ENCODE results near the gene CDC25B. TPM values are rescaled to one million over a fixed set of nuclear protein-coding genes. Genes with fewer than 3 reads are reported as not detected.

The CDC25B gene
- total and polyA plus RNA-seq, 10 of the 15 experiments (the other 5 are each of a cell fraction or from before 2014, with no cell fraction given) = 4.6 to 58.8 (median 24.6) TPM

GRCh38 chr20:3784216-3784853 is 11.8 kb upstream of the CDC25B start:
- Histone ChIP-seq H3K4me3 (no peak overlapping the region), H3K4me1 (ENCODE audit: control insufficient read depth, insufficient read depth, low read length) (peaks cover 17% of the 10 kb centered on the region), H3K36me3 (ENCODE audit: control insufficient read depth in 2 of 2, insufficient read depth in 2 of 2, low read length in 1 of 2) (no peaks in the 10 kb centered on the region), H3K27ac (ENCODE audit: control insufficient read depth, insufficient read depth) (no peak overlapping the region), H4K20me1 (ENCODE audit: control insufficient read depth, insufficient read depth) (no peaks in the 10 kb centered on the region), H3K9ac (ENCODE audit: control insufficient read depth, insufficient read depth, low read length) (no peak overlapping the region), H2AFZ (ENCODE audit: control insufficient read depth, low read depth, low read length) (no peak overlapping the region), H3K9me3 (replicated peaks; ENCODE audit: control insufficient read depth, insufficient read depth, low read length) (no peaks in the 10 kb centered on the region), H3K4me2 (ENCODE audit: control insufficient read depth, insufficient read depth) (peak overlapping the region; percentile 72), H3K79me2 (ENCODE audit: control insufficient read depth, insufficient read depth, low read length) (peaks cover 14% of the 10 kb centered on the region), H3K27me3 (replicated peaks in 1 of 2; ENCODE audit: control insufficient read depth in 2 of 2, insufficient read depth in 2 of 2, low read length in 1 of 2) (peaks cover 0 to 2% of the 10 kb centered on the region in 2 experiments; a peak in 1 of 4 replicates)
- intact Hi-C loops (cut with micrococcal nuclease; ENCODE audit: unreplicated experiment) = loop anchor here (5.0 to 10.0 kb wide), 2 partner anchors 67 to 230 kb away; partner anchors contain the start of gene RNF24
- RAD21 ChIA-PET (ENCODE audit: unreplicated experiment) = no interaction called here
- DNase-seq (ENCODE audit: low read depth, low spot score) (no peak), FAIRE-seq (no peak), ATAC-seq (no peak)
- WGBS (ENCODE audit: insufficient coverage, insufficient replicate concordance, low lambda C conversion rate, missing lambda C conversion rate) = 92% methylated on average over 17 of the region's 17 CpGs
- in situ Hi-C loops (cut with MboI) = loop anchor here (5.0 kb wide), 1 partner anchor 303 kb away; no protein-coding TSS in a partner anchor
- SMC1A ChIA-PET (ENCODE audit: uncharacterized antibody, unreplicated experiment) = no interaction called here
- TSS peak; percentile 97 for BruUV-seq (replicated peaks)
- TF ChIP-seq IKZF2 (IDR thresholded peaks at IDR 0.05) (no peak), POLR2AphosphoS5 (IDR thresholded peaks at IDR 0.05; ENCODE audit: low read length) (peak; percentile 51; the same call in 1 of the 2 replicates)
- CTCF ChIA-PET = interaction anchor here (0.5 to 1.4 kb wide), 2 partner anchors 16 to 18 kb away, joined by 3 to 4 read pairs; no protein-coding TSS in a partner anchor
- POLR2A ChIA-PET = no interaction called here

GRCh38 chr20:3784863-3785239 is 11.3 kb upstream of the CDC25B start:
- intact Hi-C loops (cut with micrococcal nuclease; ENCODE audit: unreplicated experiment) = loop anchor here (5.0 to 10.0 kb wide), 3 partner anchors 68 to 297 kb away; partner anchors contain the start of gene RNF24
- Histone ChIP-seq H3K27ac (ENCODE audit: control insufficient read depth, insufficient read depth) (no peak overlapping the region), H3K9ac (ENCODE audit: control insufficient read depth, insufficient read depth, low read length) (no peak overlapping the region), H2AFZ (ENCODE audit: control insufficient read depth, low read depth, low read length) (no peak overlapping the region), H4K20me1 (ENCODE audit: control insufficient read depth, insufficient read depth) (no peaks in the 10 kb centered on the region), H3K4me2 (ENCODE audit: control insufficient read depth, insufficient read depth) (peak overlapping the region; percentile 72), H3K4me1 (ENCODE audit: control insufficient read depth, insufficient read depth, low read length) (peaks cover 17% of the 10 kb centered on the region), H3K9me3 (replicated peaks; ENCODE audit: control insufficient read depth, insufficient read depth, low read length) (no peaks in the 10 kb centered on the region), H3K27me3 (replicated peaks in 1 of 2; ENCODE audit: control insufficient read depth in 2 of 2, insufficient read depth in 2 of 2, low read length in 1 of 2) (no peaks in the 10 kb centered on the region), H3K4me3 (no peak overlapping the region), H3K79me2 (ENCODE audit: control insufficient read depth, insufficient read depth, low read length) (peaks cover 14% of the 10 kb centered on the region), H3K36me3 (ENCODE audit: control insufficient read depth in 2 of 2, insufficient read depth in 2 of 2, low read length in 1 of 2) (no peaks in the 10 kb centered on the region)
- DNase-seq (ENCODE audit: low read depth, low spot score) = no peak
- ChIA-PET POLR2A (no interaction called here), CTCF (interaction anchor here (0.5 kb wide), 1 partner anchor 18 kb away, joined by 3 read pairs; no protein-coding TSS in a partner anchor), SMC1A (ENCODE audit: uncharacterized antibody, unreplicated experiment) (no interaction called here), RAD21 (ENCODE audit: unreplicated experiment) (interaction anchor here (3.2 kb wide), 1 partner anchor 36 kb away, joined by 26 read pairs; the partner anchor contains the start of gene AP5S1)
- ATAC-seq = no peak
- FAIRE-seq = no peak
- TF ChIP-seq USF1 (IDR thresholded peaks at IDR 0.05; ENCODE audit: borderline replicate concordance, extremely low read length, insufficient read depth, low read depth, low read length) = no peak
- BruUV-seq (replicated peaks) = no TSS peak
- in situ Hi-C loops (cut with MboI) = loop anchor here (5.0 kb wide), 1 partner anchor 302 kb away; no protein-coding TSS in a partner anchor
- 85% methylated on average over 6 of the region's 6 CpGs for WGBS (ENCODE audit: insufficient coverage, insufficient replicate concordance, low lambda C conversion rate, missing lambda C conversion rate)

Measured in GM12878 (cell line).